Effector memory CD8-positive, alpha-beta T cell (primary cell): ENCODE data around the gene DENND4A.
A peak's percentile ranks its signal among the peaks of the same experiment; 100 is the strongest.
"Not testable (repeated sequence)": the region's sequence is repeated elsewhere in the genome, so short reads cannot be mapped to it uniquely, and the experiment has no call there.

Source experiments
- ATAC-seq: fragments of 150-1000 bp; cut with Tn5 transposase; replicated peaks from 2 replicates; pipeline ENCODE4 v1.10.0; 2021; ENCODE audit warnings: mild to moderate bottlenecking, moderate library complexity
- DNase-seq, 3 experiments: peaks; one replicate each; pipeline ENCODE4 v3.0.0; 2021
- H3K27ac Mint-ChIP-seq, 2 donors: one replicate each; pipeline ENCODE4 v1.8.0; 2022; ENCODE audit warnings: mild to moderate bottlenecking in 2 of 2, mixed read lengths in 2 of 2, moderate library complexity in 2 of 2
- H3K27me3 Mint-ChIP-seq, 2 donors: one replicate each; pipeline ENCODE4 v1.8.0; 2022; ENCODE audit warnings: mixed read lengths in 2 of 2
- H3K36me3 Mint-ChIP-seq: one replicate; pipeline ENCODE4 v1.8.0; 2022; ENCODE audit warnings: mild to moderate bottlenecking, moderate library complexity, mixed read lengths; ENCODE audit not compliant: insufficient read depth
- H3K4me1 Mint-ChIP-seq, 2 donors: one replicate each; pipeline ENCODE4 v1.8.0; 2022; ENCODE audit warnings: low read depth in 2 of 2, mixed read lengths in 2 of 2
- H3K4me3 Mint-ChIP-seq, 2 donors: one replicate each; pipeline ENCODE4 v1.8.0; 2022; ENCODE audit warnings: mild to moderate bottlenecking in 2 of 2, mixed read lengths in 2 of 2, moderate library complexity in 2 of 2
- H3K9me3 Mint-ChIP-seq, 2 donors: one replicate each; pipeline ENCODE4 v1.8.0; 2022; ENCODE audit warnings: mixed read lengths in 2 of 2

Gene DENND4A

GRCh38 chr15:65751431-65751830 is 40.7 kb downstream of the DENND4A start:
- Mint-ChIP-seq H3K27me3 (no peaks in the 10 kb centered on the region), H3K4me1 (peaks cover 9 to 18% of the 10 kb centered on the region in 2 donors), H3K36me3 (peaks cover 79% of the 10 kb centered on the region), H3K27ac (peak overlapping the region in 1 of 2 donors; percentile 5), H3K4me3 (no peak overlapping the region), H3K9me3 (no peaks in the 10 kb centered on the region)
- DNase-seq (no peak), ATAC-seq (no peak)

- H3K27me3 Mint-ChIP-seq: no peaks in the 10 kb centered on the region
- ATAC-seq (no peak), DNase-seq (no peak)
- H3K27ac Mint-ChIP-seq: no peak overlapping the region
- no peak overlapping the region for H3K4me3 Mint-ChIP-seq
- H3K36me3 Mint-ChIP-seq: peaks cover 58% of the 10 kb centered on the region
- H3K9me3 Mint-ChIP-seq: no peaks in the 10 kb centered on the region
- H3K4me1 Mint-ChIP-seq: peaks cover 6 to 10% of the 10 kb centered on the region in 2 donors
These were observed 44.8 kb downstream of the DENND4A start for GRCh38 chr15:65747265-65747664.

DNA sequence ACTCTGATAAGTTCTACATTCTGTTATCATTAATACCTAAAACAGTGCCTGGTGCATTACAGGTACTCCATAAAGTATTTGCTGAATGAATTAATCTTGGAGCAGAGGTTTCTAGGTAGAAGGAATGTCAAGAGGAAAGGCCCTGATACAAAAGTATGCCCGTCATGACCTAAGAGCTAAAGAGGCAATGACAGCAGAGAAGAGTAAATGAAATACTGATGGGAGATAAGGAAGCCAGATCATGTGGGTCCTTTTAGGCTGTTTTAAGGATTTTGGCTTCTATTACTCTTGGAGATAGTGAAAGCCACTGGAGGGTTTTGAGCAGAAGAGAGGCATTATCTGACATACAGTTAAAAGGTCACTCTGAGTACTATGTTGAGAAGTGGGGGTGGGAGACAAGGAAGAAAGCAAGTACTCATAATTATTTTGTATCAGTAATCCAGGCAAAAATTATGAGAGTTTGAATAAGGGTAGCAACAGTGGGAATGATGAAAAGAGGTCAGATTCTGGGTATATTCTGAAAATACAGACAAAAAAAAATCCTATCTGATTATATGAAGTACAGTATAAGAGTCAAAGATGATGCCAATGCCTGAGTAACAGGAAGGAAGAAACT is 48.3 kb downstream of the DENND4A start:
- H3K36me3 Mint-ChIP-seq: peaks cover 59% of the 10 kb centered on the region
- H3K9me3 Mint-ChIP-seq: no peaks in the 10 kb centered on the region
- no peak overlapping the region for H3K4me3 Mint-ChIP-seq
- DNase-seq (no peak), ATAC-seq (no peak)
- no peaks in the 10 kb centered on the region for H3K4me1 Mint-ChIP-seq
- peak overlapping the region; percentile 1 to 6 for H3K27ac Mint-ChIP-seq
- H3K27me3 Mint-ChIP-seq: no peaks in the 10 kb centered on the region

DNA sequence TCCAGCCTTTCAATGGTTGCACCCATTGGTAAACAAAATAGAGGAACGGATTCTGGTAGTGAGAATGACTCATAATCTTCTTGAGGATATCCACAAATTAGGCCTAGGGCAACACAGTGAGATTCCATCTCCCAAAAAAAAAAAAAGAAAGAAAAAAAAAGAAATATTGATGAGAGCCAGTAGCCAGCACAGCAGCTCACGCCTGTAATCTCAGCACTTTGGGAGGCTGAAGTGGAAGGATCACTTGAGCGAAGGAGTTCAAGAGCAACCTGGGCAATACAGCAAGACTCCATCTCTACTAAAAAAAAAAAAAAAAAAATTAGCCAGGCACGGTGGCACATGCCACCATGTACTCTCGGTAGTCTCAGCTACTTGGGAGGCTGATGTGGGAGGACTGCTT is 51.9 kb downstream of the DENND4A start:
- Mint-ChIP-seq H3K9me3 (no peaks in the 10 kb centered on the region), H3K4me1 (no peaks in the 10 kb centered on the region), H3K4me3 (no peak overlapping the region), H3K27ac (peak overlapping the region; percentile 73 to 87), H3K36me3 (peaks cover 57% of the 10 kb centered on the region), H3K27me3 (no peaks in the 10 kb centered on the region)
- DNase-seq (no peak), ATAC-seq (no peak)

DNA sequence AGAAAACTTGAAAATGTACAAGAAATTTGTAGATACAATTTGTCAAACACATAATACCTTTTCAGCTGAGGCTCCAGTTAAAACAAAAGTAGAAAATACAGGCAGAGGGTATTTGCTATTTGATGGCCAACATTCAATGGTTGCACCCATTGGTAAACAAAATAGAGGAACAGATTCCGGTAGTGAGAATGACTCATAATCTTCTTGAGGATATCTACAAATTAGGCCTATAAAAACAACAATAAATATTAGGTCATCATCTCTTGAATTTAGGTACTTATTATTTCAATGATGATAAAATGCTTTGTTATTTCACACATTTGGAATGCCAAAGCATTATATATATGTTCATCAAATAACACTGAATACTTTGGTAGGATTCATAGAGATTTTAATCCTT is 53.4 kb downstream of the DENND4A start:
- H3K36me3 Mint-ChIP-seq: peaks cover 67% of the 10 kb centered on the region
- no peak overlapping the region for H3K27ac Mint-ChIP-seq
- no peaks in the 10 kb centered on the region for H3K27me3 Mint-ChIP-seq
- DNase-seq (no peak), ATAC-seq (no peak)
- no peaks in the 10 kb centered on the region for H3K9me3 Mint-ChIP-seq
- no peaks in the 10 kb centered on the region for H3K4me1 Mint-ChIP-seq
- no peak overlapping the region for H3K4me3 Mint-ChIP-seq

- not testable (repeated sequence) for H3K9me3 Mint-ChIP-seq, DNase-seq, H3K27me3 Mint-ChIP-seq, ATAC-seq, H3K4me1 Mint-ChIP-seq, H3K4me3 Mint-ChIP-seq, H3K27ac Mint-ChIP-seq
- H3K36me3 Mint-ChIP-seq: peaks cover 57% of the 10 kb centered on the region
These were observed 58.5 kb downstream of the DENND4A start for GRCh38 chr15:65733599-65733998.

- ATAC-seq (no peak), DNase-seq (no peak)
- Mint-ChIP-seq H3K9me3 (no peaks in the 10 kb centered on the region), H3K4me3 (no peak overlapping the region), H3K27ac (peak overlapping the region; percentile 7 to 44), H3K4me1 (no peaks in the 10 kb centered on the region), H3K27me3 (no peaks in the 10 kb centered on the region), H3K36me3 (peaks cover 59% of the 10 kb centered on the region)
These were observed 59.4 kb downstream of the DENND4A start for GRCh38 chr15:65732698-65733097.

- H3K4me3 Mint-ChIP-seq: no peak overlapping the region
- DNase-seq (no peak), ATAC-seq (no peak)
- H3K4me1 Mint-ChIP-seq: no peaks in the 10 kb centered on the region
- no peaks in the 10 kb centered on the region for H3K27me3 Mint-ChIP-seq
- peaks cover 59% of the 10 kb centered on the region for H3K36me3 Mint-ChIP-seq
- H3K27ac Mint-ChIP-seq: peak overlapping the region; percentile 7 to 10
- H3K9me3 Mint-ChIP-seq: no peaks in the 10 kb centered on the region
These were observed 60.2 kb downstream of the DENND4A start for GRCh38 chr15:65731926-65732325.

DNA sequence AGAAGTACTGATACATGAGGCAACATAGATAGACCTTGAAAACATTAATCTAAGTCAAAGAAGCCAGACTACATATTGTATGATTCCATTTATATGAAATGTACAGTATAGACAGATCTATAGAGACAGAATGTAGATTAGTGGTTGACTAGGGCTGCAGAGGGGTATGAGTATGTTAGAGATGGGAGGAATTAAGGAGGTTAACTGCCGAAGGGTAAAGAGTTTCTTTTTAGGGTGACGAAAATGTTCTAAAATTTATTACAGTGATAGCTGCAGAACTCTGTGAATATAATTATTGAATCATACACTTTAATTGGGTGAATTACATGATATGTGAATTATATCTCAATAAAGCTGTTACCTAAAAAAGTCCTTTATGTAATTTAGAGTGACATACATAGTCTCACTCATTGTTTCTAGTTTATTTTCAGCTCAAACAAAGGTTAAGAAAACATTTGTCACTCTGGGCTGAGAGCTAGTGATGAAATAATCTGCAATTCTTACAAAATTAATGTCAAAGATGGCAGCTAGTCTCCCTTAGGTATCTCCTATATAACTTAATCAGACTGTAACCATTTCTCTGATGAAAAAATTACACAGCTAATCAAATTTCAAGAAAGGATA is 61.4 kb downstream of the DENND4A start:
- peak overlapping the region in 1 of 2 donors; percentile 7 for H3K27ac Mint-ChIP-seq
- DNase-seq: no peak
- no peak for ATAC-seq
- H3K4me3 Mint-ChIP-seq: no peak overlapping the region
- H3K9me3 Mint-ChIP-seq: no peaks in the 10 kb centered on the region
- peaks cover 64% of the 10 kb centered on the region for H3K36me3 Mint-ChIP-seq
- H3K4me1 Mint-ChIP-seq: no peaks in the 10 kb centered on the region
- no peaks in the 10 kb centered on the region for H3K27me3 Mint-ChIP-seq

DNA sequence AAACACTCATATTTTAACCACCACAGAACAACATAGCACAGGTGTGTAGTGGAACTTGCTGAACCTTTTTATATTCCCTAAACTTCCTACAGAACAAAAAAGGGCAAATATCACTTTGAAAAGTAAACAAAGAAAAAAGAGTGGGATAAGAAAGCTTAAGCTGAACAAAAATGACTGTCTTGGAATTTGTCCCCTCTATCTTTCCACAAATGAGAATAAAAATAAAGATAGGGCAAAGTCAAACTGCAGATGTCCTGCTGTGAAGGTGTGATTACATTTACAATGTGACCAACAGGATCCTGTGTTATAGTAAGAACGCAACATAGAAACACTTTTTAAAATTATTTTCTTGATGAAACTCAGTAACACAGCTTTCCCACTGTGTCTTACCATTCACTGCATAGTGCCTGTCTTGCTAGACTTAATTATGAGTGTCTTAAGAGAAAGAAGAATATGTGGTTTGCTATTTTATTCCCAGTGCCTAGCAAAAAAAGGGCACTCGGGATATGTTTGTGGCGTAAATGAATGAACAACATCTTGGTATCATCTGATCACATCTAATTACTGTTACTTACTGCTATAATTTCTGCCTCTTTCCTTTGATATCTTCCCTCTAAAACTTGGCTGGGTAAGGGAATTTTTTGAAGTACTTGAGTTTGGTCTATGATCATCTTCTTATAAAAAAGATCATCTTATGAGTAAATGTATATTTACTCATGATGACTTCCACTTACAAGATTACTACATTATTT is 67.5 kb downstream of the DENND4A start:
- H3K4me1 Mint-ChIP-seq: no peaks in the 10 kb centered on the region
- no peak overlapping the region for H3K27ac Mint-ChIP-seq
- H3K4me3 Mint-ChIP-seq: no peak overlapping the region
- H3K27me3 Mint-ChIP-seq: no peaks in the 10 kb centered on the region
- ATAC-seq: no peak
- H3K9me3 Mint-ChIP-seq: no peaks in the 10 kb centered on the region
- H3K36me3 Mint-ChIP-seq: peaks cover 72% of the 10 kb centered on the region
- no peak for DNase-seq

- H3K9me3 Mint-ChIP-seq: no peaks in the 10 kb centered on the region
- ATAC-seq: no peak
- no peak overlapping the region for H3K4me3 Mint-ChIP-seq
- H3K4me1 Mint-ChIP-seq: no peaks in the 10 kb centered on the region
- peaks cover 76% of the 10 kb centered on the region for H3K36me3 Mint-ChIP-seq
- no peaks in the 10 kb centered on the region for H3K27me3 Mint-ChIP-seq
- no peak overlapping the region for H3K27ac Mint-ChIP-seq
- no peak for DNase-seq
These were observed 68.2 kb downstream of the DENND4A start for GRCh38 chr15:65723876-65724275.

DNA sequence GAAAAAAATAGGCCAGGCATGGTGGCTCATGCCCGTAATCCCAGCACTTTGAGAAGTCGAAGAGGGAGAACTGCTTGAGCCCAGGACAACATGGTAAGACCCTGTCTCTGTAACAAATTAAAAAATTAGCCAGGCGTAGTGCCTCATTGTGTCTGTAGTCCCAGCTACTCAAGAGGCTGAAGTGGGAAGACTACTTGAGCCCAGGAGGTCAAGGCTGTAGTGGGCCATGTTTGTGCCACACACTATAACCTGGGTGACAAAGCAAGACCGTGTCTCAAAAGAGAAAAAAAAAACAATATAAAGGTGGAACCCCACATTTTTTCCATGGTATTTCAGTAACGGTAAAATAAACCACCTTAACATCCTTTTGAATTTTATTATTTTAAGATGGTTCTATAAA is 69.9 kb downstream of the DENND4A start:
- H3K27me3 Mint-ChIP-seq: no peaks in the 10 kb centered on the region
- DNase-seq (no peak), ATAC-seq (no peak)
- H3K27ac Mint-ChIP-seq: no peak overlapping the region
- H3K36me3 Mint-ChIP-seq: peaks cover 78% of the 10 kb centered on the region
- H3K4me3 Mint-ChIP-seq: no peak overlapping the region
- no peaks in the 10 kb centered on the region for H3K4me1 Mint-ChIP-seq
- H3K9me3 Mint-ChIP-seq: no peaks in the 10 kb centered on the region

- peak overlapping the region in 1 of 2 donors; percentile 38 for H3K27ac Mint-ChIP-seq
- H3K9me3 Mint-ChIP-seq: no peaks in the 10 kb centered on the region
- H3K27me3 Mint-ChIP-seq: no peaks in the 10 kb centered on the region
- DNase-seq (no peak), ATAC-seq (no peak)
- peaks cover 42% of the 10 kb centered on the region for H3K36me3 Mint-ChIP-seq
- peaks cover 0 to 12% of the 10 kb centered on the region in 2 donors for H3K4me1 Mint-ChIP-seq
- H3K4me3 Mint-ChIP-seq: no peak overlapping the region
These were observed 79.7 kb downstream of the DENND4A start for GRCh38 chr15:65712415-65712814.

GRCh38 chr15:65695081-65695480 is 97.0 kb downstream of the DENND4A start:
- Mint-ChIP-seq H3K36me3 (peaks cover 58% of the 10 kb centered on the region), H3K4me3 (no peak overlapping the region), H3K27ac (no peak overlapping the region), H3K27me3 (no peaks in the 10 kb centered on the region), H3K4me1 (peaks cover 0 to 2% of the 10 kb centered on the region in 2 donors), H3K9me3 (no peaks in the 10 kb centered on the region)
- ATAC-seq (no peak), DNase-seq (no peak)
